DOHH2 (cell line): ENCODE measurements around the gene WDR55.
"Not testable (repeated sequence)": the region's sequence is repeated elsewhere in the genome, so short reads cannot be mapped to it uniquely, and the experiment has no call there.

Experiments
- H3F3A ChIP-seq: fragments of 200-600 bp; sonication (generic), shearing (Covaris generic); 2 replicates; pipeline ENCODE4 v1.6.0; 2016; ENCODE audit warnings: antibody characterized with exemption, mild to moderate bottlenecking; ENCODE audit not compliant: control insufficient read depth, insufficient read depth
- H3K27ac ChIP-seq: fragments of 200-600 bp; sonication (generic); 2 replicates; pipeline ENCODE4 v1.5.1; 2014; ENCODE audit warnings: low read depth, mild to moderate bottlenecking, low read length, moderate library complexity
- H3K27me3 ChIP-seq: fragments of 200-600 bp; sonication (generic); 2 replicates; pipeline ENCODE4 v1.6.1; 2014; ENCODE audit warnings: mild to moderate bottlenecking, low read length, mixed read lengths; ENCODE audit not compliant: control insufficient read depth
- H3K36me3 ChIP-seq: fragments of 200-600 bp; sonication (generic); 2 replicates; pipeline ENCODE4 v1.6.1; 2014; ENCODE audit warnings: mild to moderate bottlenecking, low read length, moderate library complexity, mixed read lengths; ENCODE audit not compliant: control insufficient read depth
- H3K4me1 ChIP-seq: fragments of 200-600 bp; sonication (generic); 2 replicates; pipeline ENCODE4 v1.6.1; 2014; ENCODE audit warnings: mild to moderate bottlenecking, low read length, mixed read lengths; ENCODE audit not compliant: control insufficient read depth
- H3K4me2 ChIP-seq: fragments of 200-600 bp; sonication (generic); 2 replicates; pipeline ENCODE4 v1.6.0; 2014; ENCODE audit warnings: mild to moderate bottlenecking, low read length, moderate library complexity
- H3K4me3 ChIP-seq: fragments of 200-600 bp; sonication (generic); 2 replicates; pipeline ENCODE4 v1.5.1; 2014; ENCODE audit warnings: mild to moderate bottlenecking, low read length, mixed read lengths
- H3K79me2 ChIP-seq: fragments of 200-600 bp; sonication (generic); 2 replicates; pipeline ENCODE4 v1.6.1; 2014; ENCODE audit warnings: mild to moderate bottlenecking, low read length, mixed read lengths; ENCODE audit not compliant: control insufficient read depth
- H3K9me2 ChIP-seq: fragments of 200-600 bp; sonication (generic); replicated peaks from 2 replicates; pipeline ENCODE4 v1.6.1; 2014; ENCODE audit warnings: mild to moderate bottlenecking, low read length, mixed read lengths; ENCODE audit not compliant: control insufficient read depth
- H3K9me3 ChIP-seq: fragments of 200-600 bp; sonication (generic); 2 replicates; pipeline ENCODE4 v1.6.1; 2014; ENCODE audit warnings: antibody characterized with exemption, low read length, mixed read lengths; ENCODE audit not compliant: control insufficient read depth, insufficient read depth
- H4K20me1 ChIP-seq: fragments of 200-600 bp; sonication (generic); 2 replicates; pipeline ENCODE4 v1.6.0; 2014; ENCODE audit warnings: low read depth, mild to moderate bottlenecking, antibody characterized with exemption, low read length, moderate library complexity; ENCODE audit not compliant: control insufficient read depth, insufficient read depth
- CTCF ChIP-seq: fragments of 200-600 bp; sonication (generic); IDR thresholded peaks from one replicate; pipeline ENCODE4 v1.5.1; 2014; ENCODE audit warnings: antibody characterized with exemption, mild to moderate bottlenecking, low read depth, low read length; ENCODE audit not compliant: poor library complexity, severe bottlenecking
- EZH2phosphoT487 ChIP-seq: fragments of 200-600 bp; sonication (generic); IDR thresholded peaks from 2 replicates; pipeline ENCODE4 v1.6.1; 2017; ENCODE audit warnings: borderline replicate concordance, mild to moderate bottlenecking, antibody characterized with exemption, low read length, moderate library complexity, mixed read lengths

Gene WDR55

GRCh38 chr5:140647042-140647419 is 17.7 kb upstream of the WDR55 start:
- H3K4me2 ChIP-seq = peak overlapping the region; percentile 64
- H3K9me2 ChIP-seq = no peaks in the 10 kb centered on the region
- H3F3A ChIP-seq = 0 out of 2 replicates have a peak, but pooled peaks cover 3% of the 10 kb centered on the region
- H3K4me1 ChIP-seq = peaks cover 20% of the 10 kb centered on the region
- H3K27me3 ChIP-seq = no peaks in the 10 kb centered on the region
- peaks cover 83% of the 10 kb centered on the region for H3K36me3 ChIP-seq
- no peak for TF ChIP-seq EZH2phosphoT487
- TF ChIP-seq CTCF = no peak
- H3K4me3 ChIP-seq = peak overlapping the region; percentile 96
- no peaks in the 10 kb centered on the region for H3K9me3 ChIP-seq
- 0 out of 2 replicates have a peak, but pooled peaks cover 7% of the 10 kb centered on the region for H4K20me1 ChIP-seq
- H3K79me2 ChIP-seq = peaks cover 63% of the 10 kb centered on the region
- peak overlapping the region; percentile 32 for H3K27ac ChIP-seq

- Histone ChIP-seq H3K9me3 (no peaks in the 10 kb centered on the region), H3K79me2 (no peaks in the 10 kb centered on the region), H3K36me3 (peaks cover 89% of the 10 kb centered on the region), H3K27me3 (no peaks in the 10 kb centered on the region), H3K4me3 (no peak overlapping the region), H3K27ac (no peak overlapping the region), H4K20me1 (0 out of 2 replicates have a peak, but pooled peaks cover 2% of the 10 kb centered on the region), H3K4me2 (no peak overlapping the region), H3K4me1 (peaks cover under 1% of the 10 kb centered on the region; the same call in 1 of the 2 replicates), H3F3A (peaks cover 8% of the 10 kb centered on the region; the same call in 1 of the 2 replicates), H3K9me2 (no peaks in the 10 kb centered on the region)
- no peak for TF ChIP-seq CTCF
- no peak for TF ChIP-seq EZH2phosphoT487
Observed at GRCh38 chr5:140658870-140659269, 5.8 kb upstream of the WDR55 start.

- not testable (repeated sequence) for H4K20me1 ChIP-seq, H3K79me2 ChIP-seq, H3K4me2 ChIP-seq, H3K27me3 ChIP-seq, H3K9me3 ChIP-seq, H3K4me1 ChIP-seq, H3K4me3 ChIP-seq, H3K9me2 ChIP-seq, H3F3A ChIP-seq, H3K27ac ChIP-seq
- H3K36me3 ChIP-seq = peaks cover 79% of the 10 kb centered on the region
Observed at GRCh38 chr5:140660371-140660770, 4.3 kb upstream of the WDR55 start.

GRCh38 chr5:140664030-140664358 is 710 bp upstream of the WDR55 start:
- Histone ChIP-seq H3K79me2 (peaks cover 42% of the 10 kb centered on the region), H3K9me2 (no peaks in the 10 kb centered on the region), H4K20me1 (0 out of 2 replicates have a peak, but pooled peaks cover 4% of the 10 kb centered on the region), H3K4me1 (peaks cover 19% of the 10 kb centered on the region), H3K4me3 (peak overlapping the region; percentile 99), H3F3A (peaks cover 8% of the 10 kb centered on the region; the same call in 1 of the 2 replicates), H3K9me3 (no peaks in the 10 kb centered on the region), H3K27ac (peak overlapping the region; percentile 45), H3K27me3 (no peaks in the 10 kb centered on the region), H3K4me2 (peak overlapping the region; percentile 82), H3K36me3 (peaks cover 75% of the 10 kb centered on the region)
- TF ChIP-seq CTCF (no peak), EZH2phosphoT487 (no peak)

GRCh38 chr5:140671035-140671434 is 6.3 kb downstream of the WDR55 start:
- Histone ChIP-seq H3K79me2 (peaks cover 34% of the 10 kb centered on the region), H3F3A (peaks cover 10% of the 10 kb centered on the region), H3K36me3 (peaks cover 91% of the 10 kb centered on the region)
- not testable (repeated sequence) for H3K27ac ChIP-seq, H3K4me3 ChIP-seq, H3K4me1 ChIP-seq, H3K27me3 ChIP-seq, H3K9me3 ChIP-seq, H3K4me2 ChIP-seq, H3K9me2 ChIP-seq, H4K20me1 ChIP-seq
